ENCODE results near the gene SSBP3.

SSBP3 gene

GRCh38 chr1:54266908-54267307, 139.3 kb downstream of the SSBP3 start:
- DNase-seq (ENCODE audit: low read depth in 3 of 3): no peak

GRCh38 chr1:54266195-54266594, 140.0 kb downstream of the SSBP3 start:
- DNase-seq (ENCODE audit: low read depth in 3 of 3): no peak

GRCh38 chr1:54265659-54266058, 140.5 kb downstream of the SSBP3 start:
- no peak for DNase-seq (ENCODE audit: low read depth in 3 of 3)

- DNase-seq (ENCODE audit: low read depth in 3 of 3): no peak
Measured at GRCh38 chr1:54265126-54265525, 141.1 kb downstream of the SSBP3 start.

GRCh38 chr1:54263601-54264226, 142.5 kb downstream of the SSBP3 start:
- no peak for DNase-seq (ENCODE audit: low read depth in 3 of 3)

- no peak for DNase-seq (ENCODE audit: low read depth in 3 of 3)
Measured at GRCh38 chr1:54262244-54262643, 143.9 kb downstream of the SSBP3 start.

GRCh38 chr1:54260810-54261209, 145.4 kb downstream of the SSBP3 start:
- DNase-seq (ENCODE audit: low read depth in 3 of 3): no peak

- DNase-seq (ENCODE audit: low read depth in 3 of 3): no peak
Measured at GRCh38 chr1:54259546-54260140, 146.6 kb downstream of the SSBP3 start.

- DNase-seq (ENCODE audit: low read depth in 3 of 3): no peak
Measured at GRCh38 chr1:54257876-54258275, 148.3 kb downstream of the SSBP3 start.

GRCh38 chr1:54257346-54257620, 148.9 kb downstream of the SSBP3 start:
- no peak for DNase-seq (ENCODE audit: low read depth in 3 of 3)

- DNase-seq (ENCODE audit: low read depth in 3 of 3): no peak
Measured at GRCh38 chr1:54256522-54257345, 149.5 kb downstream of the SSBP3 start.

- DNase-seq (ENCODE audit: low read depth in 3 of 3): no peak
Measured at GRCh38 chr1:54255026-54255702, 151.0 kb downstream of the SSBP3 start.

GRCh38 chr1:54254055-54254454, 152.1 kb downstream of the SSBP3 start:
- DNase-seq (ENCODE audit: low read depth in 3 of 3): no peak

- no peak for DNase-seq (ENCODE audit: low read depth in 3 of 3)
Measured at GRCh38 chr1:54253480-54253879, 152.7 kb downstream of the SSBP3 start.

GRCh38 chr1:54252371-54252936, 153.7 kb downstream of the SSBP3 start:
- DNase-seq (ENCODE audit: low read depth in 3 of 3): no peak

- no peak for DNase-seq (ENCODE audit: low read depth in 3 of 3)
Measured at GRCh38 chr1:54250670-54251069, 155.5 kb downstream of the SSBP3 start.

GRCh38 chr1:54249819-54250435, 156.3 kb downstream of the SSBP3 start:
- DNase-seq (ENCODE audit: low read depth in 3 of 3): no peak

GRCh38 chr1:54248966-54249365, 157.2 kb downstream of the SSBP3 start:
- no peak for DNase-seq (ENCODE audit: low read depth in 3 of 3)

GRCh38 chr1:54247863-54248515, 158.2 kb downstream of the SSBP3 start:
- DNase-seq (ENCODE audit: low read depth in 3 of 3): no peak

- no peak for DNase-seq (ENCODE audit: low read depth in 3 of 3)
Measured at GRCh38 chr1:54246116-54246721, 160.0 kb downstream of the SSBP3 start.

GRCh38 chr1:54245501-54245900, 160.7 kb downstream of the SSBP3 start:
- no peak for DNase-seq (ENCODE audit: low read depth in 3 of 3)

Measured in stimulated activated CD4-positive, alpha-beta T cell treated with anti-CD3 and anti-CD28 coated beads, TNF-alpha, amount 100 ng/mL, for 48 hours (primary cell).